Right atrium auricular region (tissue), 2 donors: ENCODE measurements around the gene INPP5B. TPM values are rescaled to one million over a fixed set of nuclear protein-coding genes. Genes with fewer than 3 reads are reported as not detected.
A peak's percentile ranks its signal among the peaks of the same experiment; 100 is the strongest.
"Not testable (repeated sequence)": the region's sequence is repeated elsewhere in the genome, so short reads cannot be mapped to it uniquely, and the experiment has no call there.

Source experiments
- DNase-seq: peaks from one replicate; pipeline ENCODE4 v3.0.0-alpha.2; 2019; ENCODE audit warnings: low spot score
- H3K27ac ChIP-seq, 2 donors: fragments of 200-600 bp; sonication (generic); 1 replicate in 1 of 2; 2 replicates in 1 of 2; pipeline ENCODE4 v1.5.1; 2016 to 2019
- H3K27me3 ChIP-seq, 2 donors: fragments of 200-600 bp; sonication (generic); one replicate each; pipeline versions ENCODE4 v1.5.1 to v1.6.0; 2017 to 2019
- H3K36me3 ChIP-seq: fragments of 200-600 bp; sonication (generic); one replicate; pipeline ENCODE4 v1.5.1; 2016
- H3K4me1 ChIP-seq, 2 donors: fragments of 200-600 bp; sonication (generic); one replicate each; pipeline versions ENCODE4 v1.5.1 to v1.6.0; 2017 to 2019
- H3K4me3 ChIP-seq, 2 donors: fragments of 200-600 bp; sonication (generic); 1 replicate in 1 of 2; 2 replicates in 1 of 2; pipeline ENCODE4 v1.5.1; 2017 to 2019; ENCODE audit warnings: mild to moderate bottlenecking in 1 of 2, moderate library complexity in 1 of 2
- H3K9me3 ChIP-seq, 2 donors: fragments of 200-600 bp; sonication (generic); one replicate each; pipeline ENCODE4 v1.5.1; 2019
- total RNA-seq, 2 donors: library from RNA; depleted of rRNA; stranded (reverse); fragments of >200 nt; gene quantifications; one replicate each; pipeline ENCODE4 v1.1.0, GENCODE V29; 2016
- TF ChIP-seq, protein P1 (sequence below), 2 donors: fragments of 200-600 bp; sonication (generic); IDR thresholded peaks; one replicate each; pipeline ENCODE4 v1.5.1; 2019; ENCODE audit warnings: antibody characterized with exemption in 2 of 2

The INPP5B gene
- total RNA-seq, 2 donors from 2014 or later: 13.2 to 16.7 TPM

GRCh38 chr1:37914719-37915475 lies 32.0 kb downstream of the INPP5B start:
- Histone ChIP-seq H3K9me3 (no peaks in the 10 kb centered on the region), H3K4me3 (no peak overlapping the region), H3K27ac (peak overlapping the region; percentile 19 to 36), H3K4me1 (peaks cover 0 to 38% of the 10 kb centered on the region in 2 donors), H3K36me3 (no peaks in the 10 kb centered on the region), H3K27me3 (no peaks in the 10 kb centered on the region)
- DNase-seq: no peak
- TF ChIP-seq, protein P1, sequence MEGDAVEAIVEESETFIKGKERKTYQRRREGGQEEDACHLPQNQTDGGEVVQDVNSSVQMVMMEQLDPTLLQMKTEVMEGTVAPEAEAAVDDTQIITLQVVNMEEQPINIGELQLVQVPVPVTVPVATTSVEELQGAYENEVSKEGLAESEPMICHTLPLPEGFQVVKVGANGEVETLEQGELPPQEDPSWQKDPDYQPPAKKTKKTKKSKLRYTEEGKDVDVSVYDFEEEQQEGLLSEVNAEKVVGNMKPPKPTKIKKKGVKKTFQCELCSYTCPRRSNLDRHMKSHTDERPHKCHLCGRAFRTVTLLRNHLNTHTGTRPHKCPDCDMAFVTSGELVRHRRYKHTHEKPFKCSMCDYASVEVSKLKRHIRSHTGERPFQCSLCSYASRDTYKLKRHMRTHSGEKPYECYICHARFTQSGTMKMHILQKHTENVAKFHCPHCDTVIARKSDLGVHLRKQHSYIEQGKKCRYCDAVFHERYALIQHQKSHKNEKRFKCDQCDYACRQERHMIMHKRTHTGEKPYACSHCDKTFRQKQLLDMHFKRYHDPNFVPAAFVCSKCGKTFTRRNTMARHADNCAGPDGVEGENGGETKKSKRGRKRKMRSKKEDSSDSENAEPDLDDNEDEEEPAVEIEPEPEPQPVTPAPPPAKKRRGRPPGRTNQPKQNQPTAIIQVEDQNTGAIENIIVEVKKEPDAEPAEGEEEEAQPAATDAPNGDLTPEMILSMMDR (IDR thresholded peaks at IDR 0.05): no peak

DNA sequence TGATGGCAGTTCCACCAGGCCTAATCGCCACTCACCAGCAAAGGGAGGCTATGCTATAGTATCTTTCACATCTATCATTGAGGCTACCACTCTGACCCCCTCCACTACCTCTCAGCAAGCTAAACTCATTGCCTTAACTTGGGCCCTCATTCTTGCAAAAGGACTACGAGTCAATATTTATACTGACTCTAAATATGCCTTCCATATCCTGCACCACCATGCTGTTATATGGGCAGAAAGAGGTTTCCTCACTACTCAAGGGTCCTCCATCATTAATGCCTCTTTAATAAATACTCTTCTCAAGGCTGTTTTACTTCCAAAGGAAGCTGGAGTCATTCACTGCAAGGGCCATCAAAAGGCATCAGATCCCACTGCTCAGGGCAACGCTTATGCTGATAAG lies 35.4 kb downstream of the INPP5B start:
- not testable (repeated sequence) for DNase-seq, H3K9me3 ChIP-seq, H3K27ac ChIP-seq, H3K27me3 ChIP-seq, H3K4me3 ChIP-seq, H3K36me3 ChIP-seq
- H3K4me1 ChIP-seq: peaks cover 0 to 24% of the 10 kb centered on the region in 2 donors

DNA sequence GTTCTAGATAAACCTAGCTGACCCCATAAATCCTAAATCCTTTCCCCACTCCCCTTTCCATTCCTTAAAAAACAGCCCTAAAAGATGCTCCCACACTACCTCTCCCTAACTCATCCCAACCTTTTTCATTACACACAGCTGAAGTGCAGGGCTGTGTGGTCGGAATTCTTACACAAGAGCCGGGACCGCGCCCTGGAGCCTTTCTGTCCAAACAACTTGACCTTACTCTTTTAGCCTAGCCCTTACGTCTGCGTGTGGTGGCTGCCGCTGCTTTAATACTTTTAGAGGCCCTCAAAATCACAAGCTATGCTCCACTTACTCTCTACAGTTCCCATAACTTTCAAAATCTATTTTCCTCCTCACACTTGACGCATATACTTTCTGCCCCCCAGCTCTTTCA lies 36.0 kb downstream of the INPP5B start:
- not testable (repeated sequence) for DNase-seq, H3K36me3 ChIP-seq, H3K27ac ChIP-seq, H3K27me3 ChIP-seq, H3K9me3 ChIP-seq, H3K4me3 ChIP-seq
- peaks cover 0 to 20% of the 10 kb centered on the region in 2 donors for H3K4me1 ChIP-seq

DNA sequence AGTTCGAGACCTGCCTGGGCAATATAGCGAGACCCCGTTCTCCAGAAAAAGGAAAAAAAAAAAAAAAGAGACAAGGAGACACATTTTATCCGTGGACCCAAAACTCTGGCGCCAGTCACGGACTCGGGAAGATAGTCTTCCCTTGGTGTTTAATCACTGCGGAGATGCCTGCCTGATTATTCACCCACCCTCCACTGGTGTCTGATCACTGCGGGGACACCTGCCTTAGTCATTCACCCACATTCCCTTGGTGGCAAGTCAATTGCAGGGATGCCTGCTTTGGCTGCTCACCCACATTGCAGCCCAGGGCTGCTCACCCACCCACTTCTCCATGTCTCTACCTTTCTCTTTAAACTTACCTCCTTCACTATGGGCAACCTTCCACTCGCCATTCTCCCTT lies 38.3 kb downstream of the INPP5B start:
- not testable (repeated sequence) for H3K27me3 ChIP-seq, DNase-seq, H3K9me3 ChIP-seq, H3K4me1 ChIP-seq, H3K36me3 ChIP-seq, H3K4me3 ChIP-seq, H3K27ac ChIP-seq

- not testable (repeated sequence) for H3K9me3 ChIP-seq, H3K27me3 ChIP-seq, H3K36me3 ChIP-seq, DNase-seq, H3K27ac ChIP-seq, H3K4me3 ChIP-seq, H3K4me1 ChIP-seq
Measured at GRCh38 chr1:37907416-37908125, 39.3 kb downstream of the INPP5B start.

GRCh38 chr1:37906591-37906990 lies 40.3 kb downstream of the INPP5B start:
- H3K4me3 ChIP-seq, H3K27me3 ChIP-seq, H3K36me3 ChIP-seq, DNase-seq, H3K9me3 ChIP-seq, H3K4me1 ChIP-seq, H3K27ac ChIP-seq: not testable (repeated sequence)

DNA sequence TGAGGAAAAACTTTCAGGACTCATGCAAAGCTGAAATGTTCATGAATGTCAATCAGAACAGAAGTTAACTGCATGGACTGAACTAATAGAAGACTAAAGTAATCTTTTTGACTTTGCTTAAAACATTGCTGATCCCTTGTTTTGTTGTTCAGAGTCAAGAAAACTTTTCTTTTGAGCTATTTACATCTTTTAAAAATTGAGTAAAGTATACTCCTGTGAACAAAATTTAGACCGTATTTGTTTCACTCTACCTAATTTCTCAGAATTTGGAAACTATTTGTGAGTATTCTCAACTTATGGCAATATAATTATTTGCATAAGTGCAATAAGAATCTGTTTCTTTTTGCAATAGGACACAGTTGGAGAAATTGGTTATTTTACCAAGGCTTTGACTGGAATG lies 41.1 kb downstream of the INPP5B start:
- no peaks in the 10 kb centered on the region for H3K9me3 ChIP-seq
- H3K4me1 ChIP-seq: no peaks in the 10 kb centered on the region
- TF ChIP-seq, protein P1 (IDR thresholded peaks at IDR 0.05): no peak
- DNase-seq: no peak
- H3K27ac ChIP-seq: no peak overlapping the region
- no peaks in the 10 kb centered on the region for H3K27me3 ChIP-seq
- H3K4me3 ChIP-seq: no peak overlapping the region
- peaks cover 9% of the 10 kb centered on the region for H3K36me3 ChIP-seq

DNA sequence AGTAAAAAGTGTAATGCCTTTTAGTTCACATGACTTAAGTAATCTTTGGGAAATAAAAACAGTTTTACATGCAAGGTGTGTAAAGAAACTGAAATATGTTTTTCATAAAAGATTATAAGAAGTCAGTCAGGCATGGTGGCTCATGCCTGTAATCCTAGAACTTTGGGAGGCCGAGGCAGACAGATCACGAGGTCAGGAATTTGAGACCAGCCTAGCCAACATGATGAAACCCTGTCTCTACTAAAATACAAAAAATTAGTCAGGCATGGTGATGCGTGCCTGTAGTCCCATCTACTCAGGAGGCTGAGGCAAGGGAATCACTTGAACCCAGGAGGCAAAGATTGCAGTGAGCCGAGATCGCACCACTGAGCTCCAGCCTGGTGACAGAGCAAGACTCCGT lies 42.9 kb downstream of the INPP5B start:
- not testable (repeated sequence) for H3K4me3 ChIP-seq, H3K36me3 ChIP-seq, DNase-seq, H3K4me1 ChIP-seq, H3K27ac ChIP-seq, H3K9me3 ChIP-seq, H3K27me3 ChIP-seq

- Histone ChIP-seq H3K9me3 (no peaks in the 10 kb centered on the region), H3K27me3 (no peaks in the 10 kb centered on the region), H3K4me3 (no peak overlapping the region), H3K36me3 (peaks cover 9% of the 10 kb centered on the region), H3K27ac (no peak overlapping the region), H3K4me1 (no peaks in the 10 kb centered on the region)
- no peak for DNase-seq
- TF ChIP-seq, protein P1 (IDR thresholded peaks at IDR 0.05): no peak
Measured at GRCh38 chr1:37902983-37903382, 43.9 kb downstream of the INPP5B start.
